GM21423 (cell line): ENCODE measurements around the gene DNM3.
A peak's percentile ranks its signal among the peaks of the same experiment; 100 is the strongest.

ENCODE experiments used
- ATAC-seq: cut with Tn5 transposase; IDR thresholded peaks from one replicate; pipeline ENCODE4 v1.9.1; 2021; ENCODE audit warnings: mild to moderate bottlenecking, moderate library complexity; ENCODE audit not compliant: unreplicated experiment

The DNM3 gene

DNA sequence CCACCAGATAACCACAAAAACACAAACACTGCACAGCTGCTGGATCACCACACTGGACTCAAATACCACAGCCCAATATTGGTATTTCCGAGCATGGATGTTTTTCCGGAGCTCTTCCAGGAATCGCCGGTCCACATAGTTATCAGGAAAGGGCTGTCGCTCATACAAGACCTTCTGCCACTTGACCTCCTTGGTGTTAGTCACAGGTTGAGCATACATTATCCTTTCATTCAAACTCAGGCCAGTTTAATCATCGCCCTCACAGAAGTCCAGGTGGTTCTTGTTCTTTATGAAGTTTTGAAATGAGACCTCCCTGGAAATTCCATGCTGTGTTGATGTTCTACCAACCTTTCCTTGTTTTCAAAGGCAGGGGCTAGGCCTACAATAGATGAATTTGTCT lies 601.1 kb downstream of the DNM3 start:
- no peak for ATAC-seq

DNA sequence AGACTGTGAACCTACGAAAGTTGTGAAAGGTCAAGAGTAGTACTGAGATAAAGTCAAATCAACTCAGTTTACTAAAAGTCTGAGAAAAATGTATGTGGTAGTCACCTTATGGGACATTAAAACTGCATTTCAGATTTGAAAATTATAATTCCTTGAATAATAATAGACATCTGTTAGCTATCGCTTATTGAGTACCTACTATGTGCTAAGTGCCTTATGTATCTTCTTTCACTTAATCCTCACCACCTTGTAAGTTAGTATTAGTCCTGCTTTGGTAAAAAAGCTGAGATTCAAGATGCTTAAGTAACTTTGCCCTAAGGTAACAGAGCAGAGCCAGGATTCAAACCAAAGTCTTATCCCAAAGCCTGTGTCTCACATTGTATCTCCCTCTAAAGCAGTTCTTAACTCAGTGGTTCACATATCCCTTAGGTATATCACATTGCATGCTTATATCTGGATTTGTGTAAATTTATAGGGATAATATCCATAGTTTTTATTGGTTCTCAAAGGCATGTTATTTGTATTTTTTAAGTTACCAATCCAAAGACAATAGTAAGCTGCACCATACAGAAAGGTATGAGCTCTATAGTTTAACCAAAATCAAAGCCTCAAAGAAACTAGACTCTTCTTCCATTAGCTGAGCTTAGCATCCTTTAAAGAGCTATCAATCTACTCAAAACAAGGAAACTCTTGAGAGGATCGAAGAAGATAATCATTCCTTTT lies 601.7 kb downstream of the DNM3 start:
- ATAC-seq, result no peak

DNA sequence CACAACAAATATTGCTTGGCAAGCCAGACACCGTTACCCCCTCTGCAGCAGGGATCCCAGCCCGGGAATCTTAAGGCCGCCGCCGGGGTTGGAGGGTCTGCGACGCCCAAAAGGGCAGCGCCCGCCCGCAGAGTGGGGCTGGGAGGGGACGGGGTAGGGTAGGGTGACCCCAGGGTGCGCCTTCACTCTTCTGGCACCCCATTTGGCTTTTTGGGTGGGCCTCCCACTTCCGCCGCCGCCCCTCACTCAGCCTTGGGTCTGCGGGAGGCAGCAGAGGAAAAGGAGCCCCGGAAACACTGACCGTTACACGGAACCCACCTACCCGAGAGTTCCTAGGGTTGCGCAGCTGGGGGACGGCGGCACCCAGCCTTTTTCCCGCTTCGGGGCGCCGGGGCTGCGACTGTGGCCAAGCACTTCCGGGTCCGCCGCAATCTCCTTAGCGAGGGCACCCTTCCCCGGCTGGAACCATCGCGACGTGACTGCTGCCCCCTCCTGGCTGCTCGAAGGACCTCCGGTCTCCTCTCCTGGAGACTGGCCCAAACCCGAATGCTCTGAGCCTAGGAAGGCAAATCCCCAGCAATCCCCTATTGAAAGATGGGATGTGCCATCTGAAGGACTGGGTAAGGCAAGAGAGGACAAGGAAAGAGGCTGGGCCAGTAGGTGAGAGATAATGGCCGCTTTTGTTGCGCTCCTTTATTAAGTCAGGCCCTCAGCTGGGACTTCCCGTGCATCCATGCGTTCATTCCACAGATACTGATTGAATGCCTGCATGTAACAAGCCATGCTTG lies 602.6 kb downstream of the DNM3 start, which contains the start of gene PIGC:
Gene PIGC, minus strand, starts transcription at position 404 of the 788 bp plus-strand sequence. CDS start 1,447 bp downstream, outside the sequence.
- peak; percentile 99 for ATAC-seq

DNA sequence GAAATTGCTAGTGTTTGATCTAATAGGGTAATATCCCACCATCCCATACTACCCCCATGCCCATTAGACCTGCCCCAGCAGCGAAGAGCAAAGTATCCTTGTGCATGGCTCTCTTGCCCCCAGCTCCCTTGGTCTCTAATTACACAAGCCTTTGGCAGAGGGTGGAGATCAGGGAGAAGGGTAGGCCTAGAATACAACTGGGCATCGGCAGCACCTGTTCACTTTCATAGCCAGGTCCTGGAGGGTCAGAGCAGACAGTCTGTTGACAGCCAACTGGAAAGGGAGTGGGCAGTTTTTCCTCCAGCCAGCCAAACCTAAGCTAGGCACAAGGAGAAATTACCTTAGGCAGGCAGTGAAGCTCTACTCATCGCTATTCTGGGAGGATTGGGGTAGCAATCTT lies 605.2 kb downstream of the DNM3 start:
- ATAC-seq, result no peak

DNA sequence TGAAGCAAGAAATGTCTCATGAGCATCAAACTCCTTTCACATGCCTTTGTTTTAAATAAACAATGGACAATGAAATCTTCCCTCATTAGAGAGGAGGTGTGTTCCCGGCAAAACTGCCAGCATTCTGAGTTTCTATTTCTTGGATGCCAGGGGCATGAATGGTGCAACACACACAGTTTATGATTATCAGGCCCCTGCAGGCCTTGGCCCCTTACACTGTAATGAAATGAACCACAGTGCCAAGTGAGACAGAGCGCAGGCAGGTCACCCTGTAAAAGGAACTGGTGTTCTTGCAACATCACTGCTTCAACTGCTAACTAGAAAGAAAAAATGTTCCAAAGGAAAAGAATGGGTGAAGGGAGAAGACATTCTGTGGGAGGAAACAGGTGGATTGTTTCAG lies 606.3 kb downstream of the DNM3 start:
- no peak for ATAC-seq

DNA sequence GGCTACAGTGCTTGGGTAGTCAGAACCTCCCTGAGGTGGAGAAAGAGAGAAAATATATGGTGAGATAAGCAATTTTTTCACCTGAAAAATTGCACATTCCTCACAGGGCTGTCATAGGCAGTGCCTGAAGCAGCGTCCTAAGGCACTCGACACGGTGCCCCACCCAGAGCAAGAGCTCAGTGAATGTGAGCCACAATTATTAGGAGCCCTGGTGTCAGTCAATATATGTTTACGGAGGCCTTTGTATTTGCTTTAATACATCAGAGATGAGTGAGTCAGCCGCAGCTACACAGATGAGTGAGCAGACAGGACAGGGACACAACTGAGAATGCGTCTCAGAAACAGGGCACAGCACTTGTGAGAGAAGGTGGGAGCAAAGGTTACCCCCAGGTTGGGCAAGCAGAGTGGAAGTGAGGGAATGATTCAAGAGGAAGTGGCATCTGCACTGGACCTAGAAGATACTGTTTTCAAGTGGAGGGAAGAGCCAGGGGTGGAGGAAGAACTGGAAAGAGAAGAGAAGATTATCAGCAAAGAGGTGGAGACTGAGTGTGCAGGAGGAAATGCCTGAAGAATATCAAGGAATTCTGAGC lies 607.8 kb downstream of the DNM3 start:
- ATAC-seq, result no peak

DNA sequence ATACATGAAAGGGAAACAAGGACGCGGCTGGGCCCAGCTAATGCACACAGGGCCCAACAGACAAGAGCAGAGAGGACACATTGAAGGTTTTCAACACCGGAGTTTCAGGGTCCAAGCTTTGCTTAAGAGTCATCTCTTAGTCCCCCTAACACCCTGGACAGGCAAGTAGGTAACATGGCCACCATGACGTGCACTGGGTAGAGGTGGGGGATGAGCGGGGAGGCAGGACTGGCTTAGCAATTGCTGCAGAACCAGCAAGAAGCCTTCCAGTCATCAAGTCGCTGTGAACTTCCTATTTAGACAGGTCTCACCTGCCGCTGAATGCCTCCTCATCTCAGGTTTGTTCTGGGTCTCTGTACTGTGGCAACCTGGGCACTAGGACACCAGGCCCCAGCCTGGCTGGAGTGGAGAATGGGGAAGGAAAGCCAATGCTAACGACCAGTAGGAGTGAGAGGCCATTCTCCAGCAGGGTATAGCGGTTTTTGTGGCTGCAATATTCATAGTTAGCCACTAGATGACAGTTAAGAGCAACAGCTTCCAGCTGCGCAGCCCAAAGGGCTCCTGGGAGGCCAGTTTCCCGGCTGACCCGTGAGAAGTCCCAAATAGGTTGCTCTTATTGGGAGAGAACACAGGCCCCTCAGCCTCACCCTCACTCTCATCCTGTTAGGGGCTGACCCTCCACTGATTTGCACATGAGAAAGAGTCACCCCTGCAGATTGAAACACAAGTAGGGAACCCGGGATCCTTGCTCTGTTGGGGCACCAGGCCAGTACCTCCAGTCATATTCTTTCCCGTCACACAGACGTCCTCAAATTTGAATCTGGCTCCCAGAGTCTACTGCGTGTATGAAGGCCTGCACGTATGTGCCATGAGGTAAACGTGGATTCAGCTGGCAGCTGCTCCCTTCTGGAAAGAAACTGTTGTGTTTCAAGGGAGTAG lies 608.6 kb downstream of the DNM3 start:
- peak; percentile 92 for ATAC-seq

DNA sequence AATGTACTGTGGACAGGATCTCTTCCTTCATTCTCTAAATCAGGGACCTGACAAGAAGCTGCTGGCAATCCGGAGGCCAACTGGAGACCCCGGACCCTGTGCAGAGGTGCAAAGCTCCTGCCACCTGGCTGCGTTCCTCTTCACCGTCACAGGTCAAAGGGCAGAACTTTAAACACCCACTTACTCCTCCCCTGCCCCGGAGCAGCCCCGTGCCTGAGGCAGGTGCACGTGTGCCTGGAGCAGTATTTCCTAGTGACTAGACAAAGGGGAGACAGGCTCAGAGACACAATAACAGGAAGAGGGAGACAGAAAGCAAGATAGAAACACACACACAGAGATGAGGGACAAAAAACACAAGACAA lies 609.2 kb downstream of the DNM3 start:
- no peak for ATAC-seq

DNA sequence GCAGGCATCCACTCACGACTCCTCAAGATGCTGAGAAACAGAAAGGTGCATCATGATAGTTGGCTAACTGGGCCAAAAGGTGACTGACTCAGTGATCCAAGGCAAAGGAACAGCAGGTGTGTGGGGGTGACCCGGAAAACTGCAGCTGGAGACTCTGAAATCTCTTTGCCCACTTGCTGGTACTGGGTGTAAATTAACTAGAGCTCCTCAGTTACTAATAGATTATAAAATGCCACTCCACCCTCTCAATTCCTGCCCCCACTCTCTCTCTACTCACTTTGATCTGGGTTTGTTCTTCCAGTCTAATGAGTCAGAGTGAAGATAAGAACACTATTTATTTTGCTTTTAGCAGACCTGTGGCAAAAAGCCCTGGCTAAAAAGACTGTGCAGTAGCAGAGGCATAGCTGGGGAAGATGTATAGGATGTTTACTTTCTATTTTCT lies 609.7 kb downstream of the DNM3 start:
- no peak for ATAC-seq

DNA sequence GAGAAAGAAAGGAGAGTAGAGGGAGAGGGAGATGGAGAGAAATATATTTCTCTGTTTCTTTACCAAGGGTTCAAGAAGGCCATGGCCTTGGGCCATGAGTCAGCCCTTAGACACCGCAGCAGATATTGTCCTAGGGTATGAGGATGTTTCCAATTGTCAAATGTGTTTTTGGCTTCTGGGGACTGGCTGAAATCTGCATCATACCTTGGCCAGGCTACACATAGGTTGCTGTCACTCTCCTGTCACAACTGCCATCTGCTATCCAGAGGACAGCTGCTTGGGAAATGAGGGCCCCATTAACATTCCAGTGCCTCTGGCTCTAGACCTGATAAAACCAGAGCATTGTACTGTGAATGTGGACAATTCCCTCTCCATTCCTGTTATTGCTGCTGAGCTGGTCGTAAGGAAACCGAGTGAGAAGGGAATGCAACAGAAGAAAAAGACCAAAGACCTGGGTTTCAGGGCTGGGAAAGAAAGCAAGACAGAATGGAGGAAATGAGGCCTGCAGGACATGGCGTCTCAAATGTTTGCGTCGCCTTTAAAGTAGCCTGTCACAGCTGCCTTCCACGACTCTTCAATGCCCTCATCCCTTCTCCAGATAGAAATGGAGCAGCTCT lies 611.3 kb downstream of the DNM3 start:
- ATAC-seq, result no peak

DNA sequence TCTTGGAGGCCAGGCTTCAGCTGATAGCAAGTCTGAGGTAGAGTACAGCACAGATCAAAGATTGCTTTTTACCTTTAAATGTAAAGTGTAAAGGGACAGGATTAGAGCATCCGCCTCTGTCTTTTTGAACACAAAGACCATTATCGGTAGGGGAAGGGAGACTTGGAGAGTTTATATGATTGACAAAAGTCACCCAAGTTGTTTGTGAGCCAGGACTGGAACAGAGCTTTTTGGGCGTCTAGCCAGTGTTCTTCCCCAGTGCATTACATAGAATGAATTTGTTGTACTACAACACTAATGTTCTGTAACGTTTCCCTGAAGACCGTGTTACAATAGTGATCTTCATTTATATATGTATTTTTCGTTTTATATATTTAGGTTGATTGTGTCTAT lies 611.9 kb downstream of the DNM3 start:
- no peak for ATAC-seq

DNA sequence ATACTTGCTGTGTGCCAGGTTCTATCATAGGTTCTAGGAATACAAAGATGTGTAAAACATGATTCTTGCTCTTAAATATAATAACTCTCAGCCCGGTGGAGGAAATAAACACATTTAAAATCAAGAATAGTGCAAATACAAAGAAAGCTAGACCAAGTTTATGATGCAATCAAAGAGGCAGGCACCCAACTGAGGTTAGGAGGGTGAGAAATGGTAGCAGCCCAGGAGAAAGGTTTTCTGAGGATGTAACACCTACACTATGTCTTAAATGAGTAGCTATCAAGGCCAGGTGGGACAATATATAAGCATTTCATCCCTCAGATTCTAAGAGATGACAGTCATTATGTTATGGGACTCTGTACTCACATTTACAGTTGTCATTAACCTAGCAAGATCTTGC lies 612.3 kb downstream of the DNM3 start:
- ATAC-seq, result no peak

DNA sequence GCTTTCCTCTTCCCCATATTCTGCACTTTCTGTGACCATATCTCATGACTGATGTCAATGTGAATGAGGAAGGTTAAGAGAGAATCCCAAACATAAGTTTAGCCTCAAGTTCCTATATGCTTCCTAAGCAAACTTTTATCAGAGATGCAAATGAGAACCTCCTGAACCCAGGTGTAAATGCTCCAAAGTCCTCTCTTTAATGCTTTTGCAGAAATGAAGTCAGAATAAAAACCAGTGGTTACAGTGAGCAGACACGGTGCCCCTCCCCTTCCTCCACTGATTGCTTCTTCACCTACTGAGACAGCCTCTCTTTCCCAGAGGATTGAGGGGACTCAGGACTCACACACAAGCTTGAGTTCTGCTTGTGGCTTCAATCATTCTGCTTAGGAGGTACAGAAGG lies 614.2 kb downstream of the DNM3 start:
- no peak for ATAC-seq

DNA sequence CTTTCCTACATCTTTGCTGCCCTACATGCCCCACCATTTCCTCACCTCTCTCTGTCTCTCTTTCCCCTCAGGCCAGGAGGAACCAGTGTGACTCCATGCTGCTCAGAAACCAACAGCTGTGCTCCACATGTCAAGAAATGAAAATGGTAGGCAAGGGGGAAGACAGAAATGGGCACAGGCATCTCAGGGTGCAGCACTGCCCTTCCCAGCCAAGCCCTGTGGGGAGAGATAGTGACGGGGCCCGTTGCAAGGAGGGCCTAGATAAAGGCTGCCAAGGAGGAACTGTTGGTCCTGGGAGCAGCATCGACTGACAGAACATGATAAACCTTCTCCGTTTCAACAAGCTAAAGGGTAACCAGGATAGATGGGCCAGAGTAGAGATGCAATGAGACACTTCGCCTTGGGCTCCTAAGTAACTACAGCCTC lies 615.1 kb downstream of the DNM3 start:
- ATAC-seq, result no peak

DNA sequence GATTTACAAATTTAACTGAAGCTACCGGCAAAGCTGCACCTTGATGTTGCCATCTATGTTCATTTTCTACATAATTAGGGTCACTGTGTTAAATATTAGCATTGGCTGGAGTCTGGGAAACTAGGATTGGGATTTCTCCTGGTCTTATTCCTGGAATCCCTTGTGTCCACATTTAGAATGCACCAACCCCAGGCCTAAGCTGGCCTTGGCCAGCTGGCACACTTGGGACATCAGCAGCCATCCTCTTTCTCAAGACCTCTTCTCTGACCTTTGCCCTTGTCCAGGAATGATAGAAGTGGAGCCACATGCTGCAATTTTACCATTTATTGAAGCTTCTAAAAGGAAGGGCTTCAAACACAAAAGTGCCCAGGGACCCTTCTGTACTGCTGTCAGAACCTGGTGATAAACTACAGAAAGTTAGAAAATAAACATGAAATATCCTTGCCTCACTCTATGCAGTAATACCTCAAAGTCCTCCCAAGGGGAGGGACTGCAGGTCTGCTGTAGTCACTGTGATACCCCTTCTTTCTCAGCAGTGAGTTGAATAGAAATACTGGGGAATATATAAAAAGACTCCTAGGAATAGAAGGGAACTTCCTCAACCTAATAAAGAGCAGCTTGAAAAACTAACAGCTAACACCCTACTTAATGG lies 616.3 kb downstream of the DNM3 start:
- ATAC-seq, result no peak

DNA sequence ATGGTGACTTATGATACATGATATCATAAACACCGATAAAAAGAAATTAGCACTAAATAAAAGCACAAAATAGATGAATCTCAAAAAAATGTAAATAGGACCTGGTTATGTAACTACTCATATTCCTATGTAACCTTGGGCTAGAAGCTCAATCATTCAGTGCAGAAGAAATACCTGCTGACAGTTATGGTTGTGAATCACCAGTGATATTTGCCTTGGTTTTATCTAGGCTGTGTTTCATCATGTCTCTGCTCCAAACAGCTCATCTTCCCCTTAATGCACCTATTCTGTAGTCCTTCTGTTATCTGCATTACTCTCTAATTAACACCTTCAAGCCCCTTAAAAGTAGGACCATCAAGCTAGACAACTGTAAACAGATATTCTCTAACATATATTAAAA lies 618.9 kb downstream of the DNM3 start:
- ATAC-seq, result no peak

DNA sequence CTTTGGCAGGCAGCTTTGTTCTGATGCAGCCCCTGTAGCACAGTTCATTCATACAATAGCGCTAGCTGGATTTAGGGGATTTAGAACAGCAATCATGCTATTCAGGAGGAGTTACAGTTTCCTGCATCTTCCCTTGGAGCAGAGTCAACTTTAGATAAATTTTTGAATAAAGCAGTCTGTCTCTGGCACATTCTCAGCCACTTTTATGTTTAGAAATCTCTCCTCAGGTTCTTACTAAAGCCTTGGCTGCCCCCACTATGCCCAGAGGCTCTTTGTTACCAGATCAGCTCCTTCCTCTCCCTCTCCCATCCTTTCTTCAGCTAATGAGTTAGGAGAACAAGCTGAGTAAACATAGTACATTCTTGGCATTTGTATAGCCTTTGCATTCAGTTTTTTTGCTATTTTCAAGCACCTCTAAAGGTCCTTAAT lies 619.6 kb downstream of the DNM3 start:
- no peak for ATAC-seq
